K562 (cell line): ENCODE data around the gene CREB3L4. TPM values are rescaled to one million over a fixed set of nuclear protein-coding genes. Genes with fewer than 3 reads are reported as not detected.
A peak's percentile ranks its signal among the peaks of the same experiment; 100 is the strongest.

Experiments used
- ATAC-seq: fragments of 200-7000 bp; cut with Tn5 transposase; 3 replicates; pipeline ENCODE4 v1.9.1; 2020; ENCODE audit warnings: moderate library complexity
- BruUV-seq: library from RNA; stranded (reverse); fragments of 400-500 nt; replicated peaks from 2 replicates; lab custom pipeline; 2021; lab: Mats Ljungman, UMichigan
- CTCF ChIA-PET: fragments of 300-600 bp; formaldehyde crosslinking; extraction: SDS; loops from one replicate; lab custom pipeline; 2021; ENCODE audit warnings: low intra/inter-chr PET ratio; lab: Yijun Ruan, JAX
- POLR2A ChIA-PET: fragments of 300-600, 350-650 bp; sonication (Branson Sonifier 250); formaldehyde crosslinking; extraction: SDS; loops from one replicate; lab custom pipeline; 2021; ENCODE audit warnings: antibody characterized with exemption, inconsistent platforms; lab: Yijun Ruan, JAX
- DNase-seq, 4 experiments: peaks; one replicate each; pipeline versions ENCODE4 v3.0.0 to v3.0.0-alpha.2; 2011 to 2018; ENCODE audit warnings: low spot score in 3 of 4, mixed read lengths in 3 of 4; ENCODE audit errors: extremely low read depth in 1 of 4
- FAIRE-seq: peaks from 2 replicates; lab custom pipeline; 2011; peaks lifted over from hg19 to GRCh38; lab: Jason Lieb, UNC
- H2AFZ ChIP-seq: 2 replicates; pipeline ENCODE4 v1.6.0; 2011; ENCODE audit warnings: low read depth, low read length, control low read depth, inconsistent platforms
- H3K27ac ChIP-seq: fragments of 200-600 bp; 3 replicates; pipeline ENCODE4 v1.8.0; 2011; ENCODE audit warnings: low read depth, mild to moderate bottlenecking, control low read depth, inconsistent platforms, low read length, moderate library complexity, mixed read lengths; ENCODE audit errors: extremely low read depth
- H3K27me3 ChIP-seq, 2 experiments: fragments of 300-600 bp in 1 of 2; 2 replicates in 1 of 2; 3 replicates in 1 of 2; pipeline versions ENCODE4 v1.6.0 to v1.8.0; 2011; ENCODE audit warnings: inconsistent platforms in 2 of 2, low read length in 2 of 2, mild to moderate bottlenecking in 1 of 2, mixed read lengths in 1 of 2, moderate library complexity in 1 of 2; ENCODE audit not compliant: control insufficient read depth in 2 of 2, insufficient read depth in 2 of 2
- H3K36me3 ChIP-seq: fragments of 300-600 bp; 3 replicates; pipeline ENCODE4 v1.8.0; 2011; ENCODE audit warnings: mild to moderate bottlenecking, low read length, inconsistent platforms; ENCODE audit not compliant: control insufficient read depth, insufficient read depth
- H3K4me1 ChIP-seq, 2 experiments: fragments of 200-600 bp in 1 of 2; replicated peaks in 1 of 2; 2 replicates in 1 of 2; 3 replicates in 1 of 2; pipeline versions ENCODE4 v1.5.1 to v1.8.0; 2011; ENCODE audit warnings: inconsistent platforms in 2 of 2, low read length in 2 of 2, mild to moderate bottlenecking in 1 of 2, mixed read lengths in 1 of 2, moderate library complexity in 1 of 2; ENCODE audit not compliant: control insufficient read depth in 2 of 2, insufficient read depth in 2 of 2
- H3K4me2 ChIP-seq: 2 replicates; pipeline ENCODE4 v1.6.1; 2011; ENCODE audit warnings: low read length, control low read depth, inconsistent platforms, mixed read lengths; ENCODE audit not compliant: insufficient read depth
- H3K4me3 ChIP-seq: fragments of 200-600 bp; sonication (generic), shearing (Covaris generic); 2 replicates; pipeline ENCODE4 v1.5.1; 2016; ENCODE audit warnings: control low read depth, inconsistent platforms
- H3K79me2 ChIP-seq: fragments of 200-600 bp; 3 replicates; pipeline ENCODE4 v1.8.0; 2011; ENCODE audit warnings: low read length, inconsistent platforms; ENCODE audit not compliant: control insufficient read depth, insufficient read depth
- H3K9ac ChIP-seq, 2 experiments: 2 replicates each; pipeline versions ENCODE4 v1.6.0 to v1.6.1; 2011; ENCODE audit warnings: low read depth in 2 of 2, low read length in 2 of 2, control low read depth in 1 of 2, inconsistent platforms in 1 of 2, mild to moderate bottlenecking in 1 of 2, mixed read lengths in 1 of 2; ENCODE audit not compliant: insufficient read depth in 1 of 2
- H3K9me1 ChIP-seq: one replicate; pipeline ENCODE4 v1.6.0; 2011; ENCODE audit warnings: inconsistent platforms, mild to moderate bottlenecking, low read length, moderate library complexity; ENCODE audit not compliant: control insufficient read depth, insufficient read depth
- H3K9me3 ChIP-seq: replicated peaks from 2 replicates; pipeline ENCODE4 v1.5.1; 2011; ENCODE audit warnings: low read depth, low read length, inconsistent platforms; ENCODE audit not compliant: control insufficient read depth, insufficient read depth
- H4K20me1 ChIP-seq: replicated peaks from 2 replicates; pipeline ENCODE4 v1.6.1; 2011; ENCODE audit warnings: low read length, inconsistent platforms, mixed read lengths; ENCODE audit not compliant: control insufficient read depth, insufficient read depth
- BHLHE40 ChIP-seq: IDR thresholded peaks from 2 replicates; pipeline ENCODE4 v1.6.1; 2011; ENCODE audit warnings: low read length, improper control_type of control experiment
- CEBPB ChIP-seq: fragments of 450-650 bp; IDR thresholded peaks from 2 replicates; pipeline ENCODE4 v1.6.1; 2016; ENCODE audit warnings: missing genetic modification characterization, missing compliant biosample characterization
- GABPB1 ChIP-seq: sonication (generic); formaldehyde crosslinking; IDR thresholded peaks from 2 replicates; pipeline ENCODE4 v1.8.0; 2022; ENCODE audit warnings: mild to moderate bottlenecking, missing genetic modification reagents
- GATAD2A ChIP-seq: fragments of 450-650 bp; IDR thresholded peaks from 2 replicates; pipeline ENCODE4 v1.6.1; 2017
- MCM7 ChIP-seq, 2 experiments: fragments of 450-650 bp; IDR thresholded peaks; 2 replicates each; pipeline ENCODE4 v1.6.1; 2016 to 2018
- NFXL1 ChIP-seq: fragments of 450-650 bp; formaldehyde crosslinking; IDR thresholded peaks from 2 replicates; pipeline ENCODE4 v1.4.0; 2021; ENCODE audit warnings: mild to moderate bottlenecking
- SETDB1 ChIP-seq: IDR thresholded peaks from one replicate; pipeline ENCODE4 v1.6.1; 2012; ENCODE audit warnings: low read length, control low read depth, inconsistent platforms
- TAL1 ChIP-seq: fragments of 450-650 bp; IDR thresholded peaks from 2 replicates; pipeline ENCODE4 v1.6.1; 2016; ENCODE audit warnings: mild to moderate bottlenecking
- ZNF445 ChIP-seq: fragments of 250-450 bp; sonication (Bioruptor Pico); IDR thresholded peaks from 2 replicates; pipeline ENCODE4 v1.4.0; 2020; ENCODE audit warnings: low read depth, mild to moderate bottlenecking, moderate library complexity
- WGBS: fragments of 100-300 bp; shearing (Covaris generic); methylation state at CpG from one replicate; pipeline ENCODE4 v1.1.6; 2016; ENCODE audit warnings: low coverage, mixed read lengths; ENCODE audit not compliant: insufficient coverage; ENCODE audit errors: missing lambda C conversion rate; 5-methylcytosine and 5-hydroxymethylcytosine counted together
- in situ Hi-C: fragments of 300-500 bp; cut with MboI; formaldehyde crosslinking; loops from 4 replicates; pipeline ENCODE4 v1.15.0; 2018; ENCODE audit warnings: inconsistent platforms, mixed read lengths
- intact Hi-C: fragments of 100-400 bp; cut with micrococcal nuclease; formaldehyde crosslinking; loops from 2 replicates; pipeline ENCODE4 v1.14.2; 2022
- polyA plus RNA-seq, 8 experiments: library from polyadenylated mRNA; depleted of rRNA in 4 of 8; stranded (reverse) in 5 of 8; unstranded in 3 of 8; fragments of >200 nt; fragmentation: Nextera tagmentation in 2 of 8; fragmentation: Illumina TruSeq in 1 of 8; extraction: Ambion mirVana in 2 of 8; extraction: Trizol in 1 of 8; gene quantifications; 2 replicates each; pipeline versions ENCODE4 v1.2.1 to v1.2.3, GENCODE V29; 2011 to 2014; ENCODE audit warnings: inconsistent platforms in 1 of 8, missing spikeins in 1 of 8
- total RNA-seq, 7 experiments: library from RNA; depleted of rRNA in 6 of 7; stranded (reverse); fragments of >200 nt in 6 of 7; fragmentation: Illumina TruSeq in 2 of 7; extraction: Trizol in 2 of 7; gene quantifications; 2 replicates each; pipeline versions ENCODE4 v1.2.1 to v1.2.3, GENCODE V29; 2011 to 2021; ENCODE audit warnings: low replicate concordance in 1 of 7
- TF ChIP-seq, protein P1 (sequence below): fragments of 250-450 bp; sonication (Bioruptor Pico); IDR thresholded peaks from 2 replicates; pipeline ENCODE4 v1.6.1; 2021; ENCODE audit warnings: mild to moderate bottlenecking
- TF ChIP-seq, protein P2 (sequence below): fragments of 250-450 bp; sonication (Bioruptor Pico); IDR thresholded peaks from 2 replicates; pipeline ENCODE4 v1.5.0; 2021
- TF ChIP-seq, protein P3 (sequence below): sonication (generic); formaldehyde crosslinking; IDR thresholded peaks from 2 replicates; pipeline ENCODE4 v1.8.1; 2023; ENCODE audit warnings: mild to moderate bottlenecking, missing genetic modification reagents
- TF ChIP-seq, protein P4 (sequence below), 2 experiments: fragments of 450-650 bp; IDR thresholded peaks; 2 replicates each; pipeline ENCODE4 v1.6.1; 2018; ENCODE audit warnings: mild to moderate bottlenecking in 2 of 2, low read depth in 1 of 2; ENCODE audit not compliant: partially characterized antibody in 2 of 2

CREB3L4 gene
- total and polyA plus RNA-seq, 9 of the 15 experiments (the other 6 are each of a cell fraction or from before 2014, with no cell fraction given): 9.9 to 18.6 (median 13.9) TPM

DNA sequence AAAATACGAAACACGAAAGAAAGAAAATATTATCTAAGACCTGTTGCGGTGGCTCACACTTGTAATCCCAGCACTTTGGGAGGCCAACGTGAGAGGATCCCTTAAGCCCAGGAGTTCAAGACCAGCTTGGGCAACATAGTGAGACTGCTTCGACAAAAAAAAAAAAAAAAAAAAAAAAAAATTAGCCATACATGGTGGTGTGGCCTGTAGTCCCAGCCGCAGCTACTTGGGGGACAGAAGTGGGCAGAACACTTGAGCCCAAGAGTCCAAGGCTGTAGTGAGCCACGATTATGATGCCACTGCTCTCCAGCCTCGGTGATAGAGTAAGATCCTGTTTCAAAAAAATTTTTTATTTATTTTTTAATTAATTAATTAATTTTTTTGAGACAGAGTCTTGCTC is 19.9 kb downstream of the CREB3L4 start:
- Histone ChIP-seq H3K9me1 (no peaks in the 10 kb centered on the region), H3K36me3 (peaks cover 29% of the 10 kb centered on the region), H3K4me3 (no peak overlapping the region), H3K4me1 (peaks cover 13 to 17% of the 10 kb centered on the region in 2 experiments; a peak in 4 of 5 replicates), H3K9me3 (no peaks in the 10 kb centered on the region), H3K9ac (no peak overlapping the region), H3K4me2 (no peak overlapping the region), H3K79me2 (peaks cover 36% of the 10 kb centered on the region), H4K20me1 (no peaks in the 10 kb centered on the region; the same call in 1 of the 2 replicates), H2AFZ (peak overlapping the region; percentile 89; the same call in 1 of the 2 replicates), H3K27ac (no peak overlapping the region), H3K27me3 (no peaks in the 10 kb centered on the region)
- ChIA-PET CTCF (interaction anchor here (1.1 to 1.8 kb wide), 4 partner anchors 166 to 480 kb away, joined by 3 to 19 read pairs (median 6); no protein-coding TSS in a partner anchor), POLR2A (interaction anchor here (0.5 to 2.8 kb wide), 8 partner anchors 9 to 352 kb away, joined by 3 to 16 read pairs (median 4); partner anchors contain the start of genes CREB3L4 and JTB)
- intact Hi-C loops (loop anchor here (5.0 to 10.0 kb wide), 5 partner anchors 40 to 633 kb away; partner anchors contain the start of genes DENND4B, ILF2 and S100A9), in situ Hi-C loops (loop anchor here (5.0 to 10.0 kb wide), 3 partner anchors 190 to 483 kb away; partner anchors contain the start of gene NPR1)
- DNase-seq (no peak), FAIRE-seq (no peak), ATAC-seq (no peak)
- BruUV-seq: no TSS peak
- WGBS: 84% methylated on average over 7 of the region's 8 CpGs
- TF ChIP-seq TAL1 (no peak), MCM7 (IDR thresholded peaks at IDR 0.05) (no peak), GATAD2A (no peak), NFXL1 (no peak), ZNF445 (no peak), SETDB1 (no peak), GABPB1 (CRISPR knock-in tag) (no peak), BHLHE40 (no peak), CEBPB (no peak)
- TF ChIP-seq, protein P1, sequence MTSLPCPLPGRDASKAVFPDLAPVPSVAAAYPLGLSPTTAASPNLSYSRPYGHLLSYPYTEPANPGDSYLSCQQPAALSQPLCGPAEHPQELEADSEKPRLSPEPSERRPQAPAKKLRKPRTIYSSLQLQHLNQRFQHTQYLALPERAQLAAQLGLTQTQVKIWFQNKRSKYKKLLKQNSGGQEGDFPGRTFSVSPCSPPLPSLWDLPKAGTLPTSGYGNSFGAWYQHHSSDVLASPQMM (CRISPR knock-in tag): no peak
- TF ChIP-seq, protein P2, sequence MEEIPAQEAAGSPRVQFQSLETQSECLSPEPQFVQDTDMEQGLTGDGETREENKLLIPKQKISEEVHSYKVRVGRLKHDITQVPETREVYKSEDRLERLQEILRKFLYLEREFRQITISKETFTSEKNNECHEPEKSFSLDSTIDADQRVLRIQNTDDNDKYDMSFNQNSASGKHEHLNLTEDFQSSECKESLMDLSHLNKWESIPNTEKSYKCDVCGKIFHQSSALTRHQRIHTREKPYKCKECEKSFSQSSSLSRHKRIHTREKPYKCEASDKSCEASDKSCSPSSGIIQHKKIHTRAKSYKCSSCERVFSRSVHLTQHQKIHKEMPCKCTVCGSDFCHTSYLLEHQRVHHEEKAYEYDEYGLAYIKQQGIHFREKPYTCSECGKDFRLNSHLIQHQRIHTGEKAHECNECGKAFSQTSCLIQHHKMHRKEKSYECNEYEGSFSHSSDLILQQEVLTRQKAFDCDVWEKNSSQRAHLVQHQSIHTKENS: no peak
- TF ChIP-seq, protein P3, sequence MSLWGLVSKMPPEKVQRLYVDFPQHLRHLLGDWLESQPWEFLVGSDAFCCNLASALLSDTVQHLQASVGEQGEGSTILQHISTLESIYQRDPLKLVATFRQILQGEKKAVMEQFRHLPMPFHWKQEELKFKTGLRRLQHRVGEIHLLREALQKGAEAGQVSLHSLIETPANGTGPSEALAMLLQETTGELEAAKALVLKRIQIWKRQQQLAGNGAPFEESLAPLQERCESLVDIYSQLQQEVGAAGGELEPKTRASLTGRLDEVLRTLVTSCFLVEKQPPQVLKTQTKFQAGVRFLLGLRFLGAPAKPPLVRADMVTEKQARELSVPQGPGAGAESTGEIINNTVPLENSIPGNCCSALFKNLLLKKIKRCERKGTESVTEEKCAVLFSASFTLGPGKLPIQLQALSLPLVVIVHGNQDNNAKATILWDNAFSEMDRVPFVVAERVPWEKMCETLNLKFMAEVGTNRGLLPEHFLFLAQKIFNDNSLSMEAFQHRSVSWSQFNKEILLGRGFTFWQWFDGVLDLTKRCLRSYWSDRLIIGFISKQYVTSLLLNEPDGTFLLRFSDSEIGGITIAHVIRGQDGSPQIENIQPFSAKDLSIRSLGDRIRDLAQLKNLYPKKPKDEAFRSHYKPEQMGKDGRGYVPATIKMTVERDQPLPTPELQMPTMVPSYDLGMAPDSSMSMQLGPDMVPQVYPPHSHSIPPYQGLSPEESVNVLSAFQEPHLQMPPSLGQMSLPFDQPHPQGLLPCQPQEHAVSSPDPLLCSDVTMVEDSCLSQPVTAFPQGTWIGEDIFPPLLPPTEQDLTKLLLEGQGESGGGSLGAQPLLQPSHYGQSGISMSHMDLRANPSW: no peak
- TF ChIP-seq, protein P4, sequence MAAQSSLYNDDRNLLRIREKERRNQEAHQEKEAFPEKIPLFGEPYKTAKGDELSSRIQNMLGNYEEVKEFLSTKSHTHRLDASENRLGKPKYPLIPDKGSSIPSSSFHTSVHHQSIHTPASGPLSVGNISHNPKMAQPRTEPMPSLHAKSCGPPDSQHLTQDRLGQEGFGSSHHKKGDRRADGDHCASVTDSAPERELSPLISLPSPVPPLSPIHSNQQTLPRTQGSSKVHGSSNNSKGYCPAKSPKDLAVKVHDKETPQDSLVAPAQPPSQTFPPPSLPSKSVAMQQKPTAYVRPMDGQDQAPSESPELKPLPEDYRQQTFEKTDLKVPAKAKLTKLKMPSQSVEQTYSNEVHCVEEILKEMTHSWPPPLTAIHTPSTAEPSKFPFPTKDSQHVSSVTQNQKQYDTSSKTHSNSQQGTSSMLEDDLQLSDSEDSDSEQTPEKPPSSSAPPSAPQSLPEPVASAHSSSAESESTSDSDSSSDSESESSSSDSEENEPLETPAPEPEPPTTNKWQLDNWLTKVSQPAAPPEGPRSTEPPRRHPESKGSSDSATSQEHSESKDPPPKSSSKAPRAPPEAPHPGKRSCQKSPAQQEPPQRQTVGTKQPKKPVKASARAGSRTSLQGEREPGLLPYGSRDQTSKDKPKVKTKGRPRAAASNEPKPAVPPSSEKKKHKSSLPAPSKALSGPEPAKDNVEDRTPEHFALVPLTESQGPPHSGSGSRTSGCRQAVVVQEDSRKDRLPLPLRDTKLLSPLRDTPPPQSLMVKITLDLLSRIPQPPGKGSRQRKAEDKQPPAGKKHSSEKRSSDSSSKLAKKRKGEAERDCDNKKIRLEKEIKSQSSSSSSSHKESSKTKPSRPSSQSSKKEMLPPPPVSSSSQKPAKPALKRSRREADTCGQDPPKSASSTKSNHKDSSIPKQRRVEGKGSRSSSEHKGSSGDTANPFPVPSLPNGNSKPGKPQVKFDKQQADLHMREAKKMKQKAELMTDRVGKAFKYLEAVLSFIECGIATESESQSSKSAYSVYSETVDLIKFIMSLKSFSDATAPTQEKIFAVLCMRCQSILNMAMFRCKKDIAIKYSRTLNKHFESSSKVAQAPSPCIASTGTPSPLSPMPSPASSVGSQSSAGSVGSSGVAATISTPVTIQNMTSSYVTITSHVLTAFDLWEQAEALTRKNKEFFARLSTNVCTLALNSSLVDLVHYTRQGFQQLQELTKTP (IDR thresholded peaks at IDR 0.05; ENCODE audit: low read depth in 1 of 2, partially characterized antibody in 2 of 2): no peak
